HG02885 (cell line): ENCODE results near the gene NFATC1.

Experiments
- ATAC-seq: cut with Tn5 transposase; IDR thresholded peaks from one replicate; pipeline ENCODE4 v1.9.1; 2021; ENCODE audit warnings: mild to moderate bottlenecking; ENCODE audit not compliant: unreplicated experiment, poor library complexity

The NFATC1 gene

DNA sequence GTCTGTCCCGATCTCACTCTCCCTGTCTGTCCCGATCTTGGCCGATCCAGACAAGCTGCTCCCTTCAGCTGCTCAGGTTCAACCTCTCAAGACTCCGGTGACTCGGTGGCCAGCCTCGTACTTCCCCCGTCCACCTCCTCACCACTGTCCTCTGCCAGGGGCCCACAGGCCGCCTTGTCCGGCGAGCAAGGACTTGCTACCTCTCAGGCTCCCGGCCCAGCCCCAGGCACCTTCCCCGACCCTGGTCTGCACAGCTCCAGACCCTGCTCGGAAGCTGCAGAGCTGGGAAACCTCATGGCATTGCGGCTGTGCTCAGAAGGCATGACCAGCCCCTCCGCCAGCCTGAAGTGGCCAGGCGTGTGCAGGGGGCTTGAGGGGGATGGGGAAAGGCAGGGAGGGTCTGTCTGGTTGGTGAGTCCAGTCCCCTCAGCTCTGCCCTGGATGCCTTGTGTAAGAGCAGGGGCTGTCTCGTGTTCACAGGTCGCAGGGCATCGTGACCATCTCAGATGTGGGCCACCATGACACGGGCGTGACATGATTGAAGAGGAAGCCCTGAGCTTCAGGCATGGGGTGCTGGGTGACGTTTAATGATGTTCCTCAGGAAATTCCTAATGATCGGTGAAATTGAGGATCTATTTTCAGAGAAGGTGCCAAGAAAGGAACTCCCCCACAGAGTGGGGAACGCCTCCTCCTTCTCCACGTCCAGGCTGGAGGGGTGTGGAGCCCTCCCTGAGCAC, 162.6 kb downstream of the NFATC1 start:
- ATAC-seq, result no peak

GRCh38 chr18:79558933-79559416, 163.2 kb downstream of the NFATC1 start:
- ATAC-seq, result no peak

- no peak for ATAC-seq
Observed at GRCh38 chr18:79559436-79559835, 163.7 kb downstream of the NFATC1 start.

GRCh38 chr18:79560042-79560860, 164.5 kb downstream of the NFATC1 start:
- no peak for ATAC-seq

DNA sequence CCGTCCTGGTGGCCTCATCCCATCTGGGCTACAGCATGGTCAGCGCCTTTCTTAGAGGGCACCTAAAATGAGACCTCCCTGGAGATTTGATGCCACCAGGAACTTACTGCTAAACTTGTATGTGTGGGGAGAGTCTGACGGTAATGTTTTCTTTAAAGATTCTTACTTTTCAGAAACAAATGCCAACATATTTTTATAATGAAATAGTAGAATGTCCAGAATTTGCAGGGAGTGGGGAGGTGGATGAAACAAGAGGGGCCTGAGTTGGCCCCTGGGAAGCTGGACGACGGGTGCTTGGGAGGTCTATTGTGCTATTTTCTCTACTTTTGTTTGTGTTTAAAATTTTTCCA, 165.1 kb downstream of the NFATC1 start:
- no peak for ATAC-seq

DNA sequence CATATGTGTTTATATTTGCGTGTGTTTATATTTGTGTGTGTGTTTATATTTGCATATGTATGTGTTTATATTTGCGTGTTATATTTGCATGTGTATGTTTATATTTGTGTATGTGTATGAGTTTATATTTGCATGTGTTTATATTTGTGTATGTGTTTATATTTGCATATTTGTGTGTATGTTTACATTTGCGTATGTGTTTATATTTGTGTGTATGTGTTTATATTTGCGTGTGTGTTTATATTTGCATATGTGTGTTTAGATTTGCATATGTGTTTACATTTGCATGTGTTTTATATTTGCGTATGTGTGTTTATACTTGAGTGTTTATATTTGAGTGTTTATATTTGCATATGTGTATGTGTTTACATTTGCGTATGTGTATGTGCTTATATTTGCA, 168.2 kb downstream of the NFATC1 start:
- ATAC-seq, result no peak

- ATAC-seq, result no peak
Observed at GRCh38 chr18:79564441-79564840, 168.7 kb downstream of the NFATC1 start.

GRCh38 chr18:79566771-79567431, 171.2 kb downstream of the NFATC1 start:
- no peak for ATAC-seq

DNA sequence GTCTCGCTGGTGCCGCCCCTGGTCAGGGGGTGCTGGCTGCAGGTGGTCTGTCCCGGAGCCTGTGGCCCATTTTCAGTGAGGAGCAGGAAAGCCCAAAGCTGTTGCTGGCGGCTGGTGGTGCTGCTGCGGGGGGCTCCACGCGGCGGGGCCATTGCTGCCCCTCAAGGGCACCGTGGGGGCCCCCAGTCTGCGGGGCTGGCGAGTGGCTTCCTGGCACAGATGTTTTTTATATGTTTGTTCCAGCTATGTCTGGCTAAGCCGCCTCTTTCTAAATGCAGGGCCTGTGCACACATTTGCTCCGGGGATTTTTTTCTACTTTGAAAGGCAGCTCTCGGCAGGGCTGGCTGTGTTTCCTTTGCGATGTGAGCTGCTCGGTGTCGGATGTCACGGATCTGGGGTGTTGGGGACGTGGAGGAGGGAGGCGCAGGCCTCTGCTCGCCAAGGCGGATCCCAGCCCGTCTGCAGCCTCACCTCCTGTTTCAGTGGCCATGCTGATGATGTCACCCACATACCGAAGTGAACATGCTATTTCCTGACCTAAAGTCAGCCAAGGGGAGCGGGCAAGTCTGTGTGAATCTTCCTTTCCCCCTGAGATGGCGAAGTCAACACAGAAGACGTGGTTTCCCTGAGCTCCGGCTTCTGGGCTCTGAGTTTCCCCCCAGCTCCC, 171.9 kb downstream of the NFATC1 start:
- no peak for ATAC-seq

DNA sequence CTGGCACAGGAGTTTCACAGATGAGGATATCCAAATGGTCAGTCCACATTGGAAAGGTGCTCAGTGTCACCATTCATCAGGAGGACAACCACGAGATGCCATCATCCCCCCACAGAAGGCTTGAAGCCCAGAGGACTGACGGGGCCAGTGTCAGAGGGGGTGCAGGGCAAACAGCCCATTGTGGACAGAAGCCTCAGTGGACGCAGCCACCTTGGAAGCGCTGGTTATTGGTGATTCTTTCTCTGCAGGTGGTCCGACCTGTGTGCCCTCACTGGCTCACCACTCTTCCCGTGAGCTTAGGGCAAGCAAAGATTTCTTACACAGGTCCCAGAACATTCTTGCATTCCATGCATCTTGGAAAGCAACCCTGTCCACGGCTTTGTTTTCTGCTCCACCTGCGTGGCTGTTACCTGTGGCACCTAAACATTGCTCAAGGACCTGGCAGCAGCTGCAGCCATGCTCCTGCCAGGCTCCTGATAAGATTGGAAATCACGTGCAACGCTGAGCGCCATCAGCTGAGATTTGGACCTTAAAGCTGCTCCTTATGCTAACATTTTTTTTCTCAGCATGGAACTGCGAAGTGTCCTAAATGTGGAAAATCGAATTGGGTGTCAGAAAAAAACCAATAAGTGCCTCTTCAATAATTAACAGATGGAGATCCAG, 172.9 kb downstream of the NFATC1 start:
- no peak for ATAC-seq

- no peak for ATAC-seq
Observed at GRCh38 chr18:79569720-79570119, 174.0 kb downstream of the NFATC1 start.

- ATAC-seq, result no peak
Observed at GRCh38 chr18:79570266-79571201, 174.8 kb downstream of the NFATC1 start.

DNA sequence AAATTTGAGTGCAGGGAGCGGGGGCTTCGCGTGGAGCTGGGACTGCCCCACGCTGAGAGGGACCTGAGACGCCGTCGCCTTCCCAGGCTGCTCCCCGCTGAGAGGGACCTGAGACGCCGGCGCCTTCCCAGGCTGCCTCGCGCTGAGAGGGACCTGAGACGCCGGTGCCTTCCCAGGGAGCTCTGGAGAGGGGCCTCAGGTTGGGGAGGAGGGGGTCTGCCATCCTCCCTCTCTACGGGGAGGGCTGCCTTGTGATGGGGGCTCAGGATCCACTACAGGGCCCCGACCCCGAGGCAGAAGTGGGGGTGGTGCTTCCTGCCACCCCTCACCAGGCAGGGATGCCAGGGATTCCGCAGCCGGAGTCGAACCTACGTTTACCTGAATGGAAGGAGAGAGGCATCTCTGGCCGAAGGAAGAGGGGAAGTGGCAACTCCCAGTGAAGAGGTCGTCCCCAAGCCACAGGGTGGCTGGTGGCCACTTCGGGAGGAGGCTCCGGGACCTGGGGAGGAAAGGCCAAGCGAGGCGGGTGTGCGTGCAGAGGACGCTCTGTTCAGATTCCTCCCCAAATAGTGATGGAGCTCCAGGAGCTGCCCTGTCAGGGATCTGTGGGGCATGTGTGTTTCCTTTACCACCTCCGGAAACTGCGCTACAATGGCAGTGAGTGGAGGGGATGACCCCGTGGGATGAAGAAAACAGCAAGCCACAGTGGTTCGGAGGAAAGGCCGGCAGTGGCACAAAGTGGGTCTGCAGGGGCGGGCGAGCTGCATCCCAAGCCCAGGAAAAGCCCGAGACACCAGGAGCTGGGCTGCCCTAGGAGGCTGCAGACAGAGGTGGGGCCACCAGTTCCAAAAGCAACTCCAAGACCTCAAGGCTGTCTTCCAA, 175.7 kb downstream of the NFATC1 start:
- no peak for ATAC-seq

DNA sequence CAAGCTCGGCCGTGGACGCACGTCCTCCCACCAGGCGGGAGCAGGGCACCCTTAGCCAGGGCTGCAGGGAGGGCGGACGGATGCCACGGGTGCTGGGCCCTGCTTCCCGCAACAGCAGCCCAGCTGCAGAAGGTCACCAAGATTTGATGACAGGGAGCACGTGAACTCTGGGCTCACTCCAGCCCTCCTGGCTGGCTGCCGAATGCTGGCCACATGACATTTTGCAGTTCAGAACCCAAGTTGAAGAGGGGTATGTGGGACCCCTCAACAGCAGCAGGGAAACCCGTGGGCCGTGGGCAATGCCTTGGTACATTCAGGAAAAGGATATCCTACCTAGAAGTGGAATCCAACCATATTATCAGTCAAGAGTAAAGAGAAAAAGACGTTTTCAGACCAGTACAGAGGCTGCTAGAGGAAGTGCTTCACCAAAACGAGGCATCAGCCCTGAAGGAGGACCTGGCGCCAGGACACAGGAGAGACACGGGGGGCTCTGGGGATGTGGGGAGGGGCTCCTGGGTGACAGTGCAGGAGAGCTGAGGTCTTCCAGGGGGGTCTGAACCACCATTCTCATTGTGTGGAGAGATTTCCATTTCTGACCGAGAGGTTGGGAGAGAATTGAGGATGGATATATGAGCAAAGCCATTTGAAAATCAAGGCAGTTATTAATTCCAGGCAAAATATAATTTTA, 176.5 kb downstream of the NFATC1 start:
- no peak for ATAC-seq

DNA sequence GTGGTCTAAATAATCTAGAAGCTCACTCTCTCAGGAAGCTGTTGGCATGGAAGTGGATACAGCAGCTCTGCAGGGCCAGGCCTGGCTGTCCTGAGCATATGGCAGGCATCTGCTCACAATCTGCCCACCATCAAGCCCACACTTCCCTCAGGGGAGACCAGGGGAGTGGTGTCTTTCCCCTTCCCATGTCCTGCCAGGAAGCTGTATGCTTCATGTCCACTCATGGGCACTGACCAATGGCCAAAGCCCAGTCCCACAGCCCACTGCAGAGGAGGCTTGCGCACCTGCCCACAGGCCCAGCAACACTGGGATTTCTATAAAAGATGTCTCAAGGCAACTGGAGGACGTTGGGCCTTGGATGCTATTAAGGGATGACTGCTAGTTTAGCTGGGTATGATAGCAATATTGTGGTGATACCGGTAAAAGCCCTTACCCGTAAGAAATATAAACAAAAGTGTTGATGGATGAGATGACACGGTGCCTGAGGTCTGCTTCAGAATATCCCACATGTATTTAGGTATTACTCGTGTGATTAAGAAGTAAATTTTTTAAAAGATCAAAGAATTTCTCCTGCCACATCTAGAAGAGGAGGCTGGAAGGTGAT, 177.2 kb downstream of the NFATC1 start:
- ATAC-seq, result no peak

GRCh38 chr18:79573921-79574491, 178.3 kb downstream of the NFATC1 start:
- no peak for ATAC-seq
